IPS-20b (cell line): ENCODE measurements around the gene CHD6.

Experiments
- H3K27ac ChIP-seq: one replicate; pipeline ENCODE4 v1.5.1; 2013; ENCODE audit warnings: low read length
- H3K27me3 ChIP-seq: 2 replicates; pipeline ENCODE4 v1.6.1; 2013; ENCODE audit warnings: mild to moderate bottlenecking, low read length, inconsistent platforms; ENCODE audit not compliant: insufficient read depth
- H3K36me3 ChIP-seq: 2 replicates; pipeline ENCODE4 v1.6.1; 2013; ENCODE audit warnings: low read depth, mild to moderate bottlenecking, inconsistent platforms, low read length, moderate library complexity; ENCODE audit not compliant: insufficient read depth
- H3K4me1 ChIP-seq: 2 replicates; pipeline ENCODE4 v1.6.1; 2013; ENCODE audit warnings: mild to moderate bottlenecking, control low read depth, inconsistent platforms, low read length, moderate library complexity; ENCODE audit not compliant: insufficient read depth
- H3K4me3 ChIP-seq: 2 replicates; pipeline ENCODE4 v1.5.1; 2013; ENCODE audit warnings: mild to moderate bottlenecking, low read length, inconsistent platforms
- H3K9ac ChIP-seq: 2 replicates; pipeline ENCODE4 v1.6.1; 2013; ENCODE audit warnings: low read depth, mild to moderate bottlenecking, inconsistent platforms, low read length, moderate library complexity
- H3K9me3 ChIP-seq: 2 replicates; pipeline ENCODE4 v1.6.1; 2013; ENCODE audit warnings: mild to moderate bottlenecking, low read depth, low read length, inconsistent platforms; ENCODE audit not compliant: insufficient read depth

Gene CHD6

GRCh38 chr20:41453010-41453950 is 164.9 kb downstream of the CHD6 start:
- no peaks in the 10 kb centered on the region for H3K4me1 ChIP-seq
- no peak overlapping the region for H3K9ac ChIP-seq
- no peak overlapping the region for H3K4me3 ChIP-seq
- no peaks in the 10 kb centered on the region for H3K27me3 ChIP-seq
- H3K36me3 ChIP-seq, result peaks cover 89% of the 10 kb centered on the region
- H3K27ac ChIP-seq, result no peak overlapping the region
- no peaks in the 10 kb centered on the region for H3K9me3 ChIP-seq

GRCh38 chr20:41452226-41452625 is 166.0 kb downstream of the CHD6 start:
- no peaks in the 10 kb centered on the region for H3K9me3 ChIP-seq
- H3K4me3 ChIP-seq, result no peak overlapping the region
- H3K27ac ChIP-seq, result no peak overlapping the region
- no peak overlapping the region for H3K9ac ChIP-seq
- H3K27me3 ChIP-seq, result no peaks in the 10 kb centered on the region
- H3K36me3 ChIP-seq, result peaks cover 96% of the 10 kb centered on the region
- no peaks in the 10 kb centered on the region for H3K4me1 ChIP-seq

- no peaks in the 10 kb centered on the region for H3K27me3 ChIP-seq
- H3K4me3 ChIP-seq, result no peak overlapping the region
- no peak overlapping the region for H3K27ac ChIP-seq
- H3K36me3 ChIP-seq, result peaks cover 94% of the 10 kb centered on the region
- no peaks in the 10 kb centered on the region for H3K4me1 ChIP-seq
- H3K9ac ChIP-seq, result no peak overlapping the region
- no peaks in the 10 kb centered on the region for H3K9me3 ChIP-seq
These were observed 171.2 kb downstream of the CHD6 start for GRCh38 chr20:41447006-41447405.

DNA sequence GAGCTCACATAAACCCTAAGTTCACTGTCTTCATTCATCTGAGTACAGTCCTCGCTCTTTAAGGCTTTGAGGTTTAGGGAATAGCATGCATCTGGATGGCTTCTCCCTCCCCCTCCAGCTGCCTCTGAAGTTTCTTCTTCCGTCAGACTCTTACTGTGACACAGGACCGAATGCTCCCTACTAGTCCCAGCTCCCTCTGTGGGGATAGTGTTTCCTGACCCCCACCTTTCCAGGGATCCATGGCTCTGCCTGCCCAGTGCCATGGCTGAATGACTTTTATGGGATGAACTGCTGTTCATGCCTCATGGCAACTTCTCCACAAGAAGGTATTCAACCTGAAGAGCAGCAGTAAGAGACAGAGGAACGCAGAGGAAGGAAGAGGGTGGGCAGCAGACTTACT is 171.7 kb downstream of the CHD6 start:
- Histone ChIP-seq H3K9me3 (no peaks in the 10 kb centered on the region), H3K27me3 (no peaks in the 10 kb centered on the region), H3K36me3 (peaks cover 94% of the 10 kb centered on the region), H3K4me1 (no peaks in the 10 kb centered on the region), H3K4me3 (no peak overlapping the region), H3K27ac (no peak overlapping the region), H3K9ac (no peak overlapping the region)

DNA sequence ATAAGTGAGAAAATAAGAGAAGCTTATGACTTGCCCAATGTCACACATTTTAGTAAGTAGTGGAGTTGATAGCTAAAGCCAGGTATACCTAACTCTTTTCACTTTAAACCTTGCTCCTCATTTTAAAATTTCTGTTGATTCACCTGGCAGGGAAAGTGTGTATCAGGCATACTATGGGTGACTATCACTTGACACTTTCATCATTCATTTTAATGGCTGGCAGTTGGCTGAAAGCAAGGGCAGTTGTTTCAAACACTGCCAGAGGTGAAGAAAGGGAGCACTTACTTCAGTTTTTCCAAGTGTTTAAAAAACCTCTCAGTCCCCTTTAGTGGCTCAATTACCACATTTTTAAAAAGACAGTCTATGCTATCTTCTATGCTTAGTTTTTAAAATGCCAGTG is 173.4 kb downstream of the CHD6 start:
- Histone ChIP-seq H3K27me3 (no peaks in the 10 kb centered on the region), H3K9me3 (no peaks in the 10 kb centered on the region), H3K27ac (no peak overlapping the region), H3K4me3 (no peak overlapping the region), H3K36me3 (peaks cover 94% of the 10 kb centered on the region), H3K4me1 (no peaks in the 10 kb centered on the region), H3K9ac (no peak overlapping the region)

DNA sequence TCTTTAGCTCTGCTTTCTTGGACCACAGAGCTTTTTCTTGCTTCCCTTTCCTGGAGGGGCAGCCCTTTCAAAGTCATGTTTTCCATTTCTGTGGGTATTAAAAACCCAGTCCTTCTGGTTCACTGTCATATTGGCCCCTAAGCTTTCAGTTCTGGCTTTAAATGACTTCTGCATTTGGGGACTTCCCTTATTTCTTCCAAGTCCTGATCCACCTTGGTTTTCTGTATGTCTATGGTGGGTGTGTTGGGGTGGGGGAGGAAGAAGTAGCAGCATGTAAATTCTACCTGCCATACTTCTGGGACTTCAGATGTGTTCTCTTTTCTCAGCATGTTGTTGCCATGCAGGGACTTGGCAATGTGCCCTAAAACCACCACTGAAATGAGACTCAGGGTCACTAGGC is 174.5 kb downstream of the CHD6 start:
- H3K27ac ChIP-seq, result no peak overlapping the region
- H3K4me3 ChIP-seq, result no peak overlapping the region
- H3K36me3 ChIP-seq, result peaks cover 96% of the 10 kb centered on the region
- H3K9me3 ChIP-seq, result no peaks in the 10 kb centered on the region
- no peak overlapping the region for H3K9ac ChIP-seq
- no peaks in the 10 kb centered on the region for H3K27me3 ChIP-seq
- H3K4me1 ChIP-seq, result no peaks in the 10 kb centered on the region

GRCh38 chr20:41440882-41441281 is 177.3 kb downstream of the CHD6 start:
- Histone ChIP-seq H3K27me3 (no peaks in the 10 kb centered on the region), H3K4me1 (no peaks in the 10 kb centered on the region), H3K36me3 (peaks cover 96% of the 10 kb centered on the region), H3K27ac (no peak overlapping the region), H3K9ac (no peak overlapping the region), H3K9me3 (no peaks in the 10 kb centered on the region), H3K4me3 (no peak overlapping the region)

GRCh38 chr20:41437836-41438235 is 180.3 kb downstream of the CHD6 start:
- no peaks in the 10 kb centered on the region for H3K4me1 ChIP-seq
- H3K9ac ChIP-seq, result no peak overlapping the region
- H3K27ac ChIP-seq, result no peak overlapping the region
- peaks cover 92% of the 10 kb centered on the region for H3K36me3 ChIP-seq
- H3K27me3 ChIP-seq, result no peaks in the 10 kb centered on the region
- no peaks in the 10 kb centered on the region for H3K9me3 ChIP-seq
- H3K4me3 ChIP-seq, result no peak overlapping the region

DNA sequence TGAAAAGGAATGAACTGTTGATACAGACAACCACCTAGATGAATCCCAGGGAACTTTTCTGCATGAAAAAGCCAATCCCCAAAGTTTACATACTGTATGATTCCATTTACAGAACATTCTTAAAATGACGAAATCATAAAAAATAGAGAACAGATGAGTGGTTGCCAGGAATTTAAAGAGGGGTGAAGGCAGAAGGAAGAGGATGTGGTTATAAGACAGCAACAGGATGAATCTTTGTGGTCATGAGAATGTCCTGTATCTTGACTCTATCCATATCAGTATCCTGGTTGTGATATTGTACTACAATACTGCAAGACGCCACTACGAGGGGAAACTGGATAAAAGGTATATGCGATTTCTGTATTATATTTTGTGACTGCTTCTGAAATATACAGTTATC is 181.5 kb downstream of the CHD6 start:
- Histone ChIP-seq H3K36me3 (peaks cover 90% of the 10 kb centered on the region), H3K4me1 (no peaks in the 10 kb centered on the region), H3K9ac (no peak overlapping the region), H3K4me3 (no peak overlapping the region), H3K9me3 (no peaks in the 10 kb centered on the region), H3K27ac (no peak overlapping the region), H3K27me3 (no peaks in the 10 kb centered on the region)

DNA sequence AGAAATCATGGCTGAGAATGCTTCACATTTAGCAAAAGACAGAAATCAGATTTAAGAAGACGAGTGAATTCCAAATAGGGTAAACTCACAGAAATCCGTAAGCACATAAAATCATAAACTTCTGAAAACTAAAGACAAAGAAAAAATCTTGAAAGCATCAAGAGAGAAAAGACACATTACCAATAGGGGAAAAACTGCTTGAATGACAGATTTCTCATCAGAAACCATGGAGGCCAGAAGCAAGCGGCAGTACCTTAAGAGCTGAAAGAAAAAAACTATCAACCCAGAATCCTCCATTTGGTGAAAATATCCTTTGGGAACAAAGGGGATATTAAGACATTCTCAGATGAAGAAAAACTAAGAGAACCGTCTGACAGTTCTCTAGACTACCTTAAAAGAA is 185.0 kb downstream of the CHD6 start:
- H3K27ac ChIP-seq, result no peak overlapping the region
- H3K36me3 ChIP-seq, result peaks cover 84% of the 10 kb centered on the region
- no peak overlapping the region for H3K9ac ChIP-seq
- H3K4me3 ChIP-seq, result no peak overlapping the region
- no peaks in the 10 kb centered on the region for H3K9me3 ChIP-seq
- no peaks in the 10 kb centered on the region for H3K27me3 ChIP-seq
- no peaks in the 10 kb centered on the region for H3K4me1 ChIP-seq

DNA sequence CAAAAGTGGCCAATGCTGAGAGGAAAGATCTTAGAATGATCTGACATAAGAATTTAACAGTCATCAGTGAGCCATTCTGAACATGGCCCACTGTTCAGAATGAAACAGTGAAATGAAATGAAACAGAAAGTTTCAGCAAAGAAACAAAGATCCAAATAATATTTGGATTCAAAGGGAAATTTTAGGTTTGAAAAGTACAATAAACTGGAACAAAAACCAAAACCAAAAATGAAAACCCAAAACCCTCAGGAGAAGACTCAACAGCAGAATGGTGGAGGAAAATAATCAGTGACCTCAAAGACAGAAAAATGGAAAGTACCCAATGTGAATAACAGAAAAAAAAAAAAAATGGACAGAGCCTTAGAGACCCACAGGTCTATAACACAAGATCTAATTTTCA is 185.4 kb downstream of the CHD6 start:
- H3K9ac ChIP-seq, result no peak overlapping the region
- H3K9me3 ChIP-seq, result no peaks in the 10 kb centered on the region
- no peaks in the 10 kb centered on the region for H3K27me3 ChIP-seq
- H3K4me1 ChIP-seq, result no peaks in the 10 kb centered on the region
- no peak overlapping the region for H3K27ac ChIP-seq
- H3K4me3 ChIP-seq, result no peak overlapping the region
- H3K36me3 ChIP-seq, result peaks cover 84% of the 10 kb centered on the region

GRCh38 chr20:41428285-41428684 is 189.9 kb downstream of the CHD6 start:
- no peak overlapping the region for H3K27ac ChIP-seq
- no peak overlapping the region for H3K4me3 ChIP-seq
- peaks cover 86% of the 10 kb centered on the region for H3K36me3 ChIP-seq
- H3K9me3 ChIP-seq, result no peaks in the 10 kb centered on the region
- no peaks in the 10 kb centered on the region for H3K4me1 ChIP-seq
- H3K9ac ChIP-seq, result no peak overlapping the region
- H3K27me3 ChIP-seq, result no peaks in the 10 kb centered on the region
